Head of caudate nucleus (tissue), 42 donors: ENCODE measurements around the gene AUNIP.

Experiments
- DNase-seq, 42 donors: peaks; one replicate each; pipeline versions ENCODE4 v3.0.0 to v3.0.0-alpha.2; 2020 to 2021; ENCODE audit warnings: mixed read lengths in 7 of 42
- intact Hi-C: fragments of 100-400 bp; cut with DNase I; formaldehyde crosslinking; loops from one replicate; pipeline ENCODE4 v1.15.0; 2022

The AUNIP gene

GRCh38 chr1:25858906-25859789, at the start of gene AUNIP:
AUNIP (minus strand) TSS chr1:25859457; CDS start chr1:25859357, 100 bp downstream.
- intact Hi-C loops, result no loop called here
- peak; percentile 44 to 92 (median 83) for DNase-seq

DNA sequence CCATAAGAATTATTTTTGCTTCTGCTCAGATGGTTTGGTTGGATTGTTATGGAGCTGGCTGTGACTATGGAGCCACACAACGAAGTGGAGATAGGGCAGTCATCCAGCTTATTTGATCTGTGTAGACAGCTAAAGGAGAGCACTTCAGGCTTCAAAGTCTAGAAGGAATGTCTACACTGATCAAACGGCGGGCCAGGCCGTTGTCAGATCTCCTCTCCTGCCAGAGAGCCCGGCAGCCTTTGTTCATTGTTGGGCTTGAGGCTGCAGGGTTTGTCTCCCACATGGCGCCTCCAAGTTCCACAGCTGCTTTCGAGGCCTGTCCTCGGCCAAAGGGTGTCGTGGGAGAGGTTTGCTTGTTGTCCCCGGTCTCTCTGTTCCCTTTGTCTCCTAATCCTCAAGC, 49.8 kb upstream of the AUNIP start:
- DNase-seq, result peak in 40 of 42 donors; percentile 30 to 84 (median 62)
- intact Hi-C loops, result no loop called here

DNA sequence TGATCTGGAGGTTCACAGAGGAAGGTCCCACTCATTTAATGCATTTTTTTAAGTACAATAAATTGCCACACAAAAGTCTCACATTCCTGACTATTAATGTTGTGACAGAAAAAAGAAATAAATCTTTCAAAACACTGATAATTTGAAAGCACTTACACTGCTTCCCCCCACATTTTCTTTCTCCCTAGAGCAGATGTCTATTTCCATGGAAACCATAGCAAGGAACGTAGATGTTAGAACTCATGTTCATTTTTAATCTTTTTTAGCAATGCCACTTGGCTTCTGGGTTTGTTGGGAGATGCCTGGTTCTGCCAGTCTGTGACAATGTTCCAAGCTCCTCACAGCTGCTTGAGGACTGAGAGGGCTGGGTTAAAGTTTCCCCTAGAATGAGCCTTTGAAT, 48.9 kb upstream of the AUNIP start:
- intact Hi-C loops, result no loop called here
- peak in 2 of 42 donors; percentile 3 to 30 for DNase-seq

DNA sequence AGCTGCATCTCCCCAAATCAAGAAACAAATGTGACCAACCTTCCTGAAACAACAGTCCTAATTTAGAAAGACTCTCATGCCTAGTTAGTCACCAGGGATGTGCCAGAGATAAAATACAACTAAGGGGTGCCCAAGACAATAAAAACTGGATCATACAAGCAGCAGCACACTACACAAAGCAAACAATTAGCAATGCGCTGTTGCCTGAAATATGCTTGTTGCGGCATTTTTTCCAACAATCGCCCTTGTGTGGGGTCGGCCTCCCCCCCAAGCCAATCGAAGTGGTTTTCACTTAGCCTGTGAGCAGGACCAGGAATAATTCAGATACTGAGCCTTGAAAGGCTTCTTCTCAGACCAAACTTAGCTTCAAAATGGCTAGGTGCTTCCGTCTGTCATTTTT, 48.3 kb upstream of the AUNIP start:
- peak in 1 of 42 donors; percentile 5 for DNase-seq
- intact Hi-C loops, result no loop called here

DNA sequence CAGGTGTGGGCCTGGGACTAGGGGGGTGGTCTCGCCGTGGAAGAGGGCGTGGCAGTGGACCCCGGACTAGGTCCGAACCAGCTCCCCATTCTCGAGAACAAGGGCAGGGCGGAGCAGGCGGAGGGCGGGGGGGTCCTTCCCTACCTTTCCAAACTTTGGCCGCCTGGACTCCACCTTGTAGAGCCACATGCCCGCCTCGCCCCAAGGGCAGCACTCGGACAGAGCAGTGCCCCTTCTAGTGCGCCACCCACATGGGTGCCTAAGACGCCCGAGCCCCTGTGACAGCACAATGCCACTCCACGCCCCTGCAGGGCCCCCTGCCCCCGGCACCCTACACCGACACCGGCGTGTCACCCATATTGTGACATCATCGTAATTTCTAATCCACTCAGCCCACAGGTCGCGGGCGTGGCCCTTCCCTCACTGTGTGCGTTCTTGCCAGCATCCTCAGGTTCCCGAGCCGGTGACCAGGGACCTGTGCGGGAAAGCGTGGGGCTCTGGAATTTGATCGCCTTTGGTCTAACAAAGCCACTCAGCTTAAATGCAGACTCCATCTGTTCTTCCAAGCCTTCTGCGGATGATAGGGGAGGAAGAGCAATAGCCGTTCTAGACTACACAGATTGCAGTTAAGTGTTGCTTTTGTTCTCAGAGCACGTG, 47.5 kb upstream of the AUNIP start:
- intact Hi-C loops, result no loop called here
- peak in 33 of 42 donors; percentile 19 to 63 (median 40) for DNase-seq

GRCh38 chr1:25905680-25906643, 46.7 kb upstream of the AUNIP start, which contains the start of gene STMN1:
STMN1 (minus strand) TSS chr1:25906419; CDS start chr1:25904676, 1,743 bp downstream.
- DNase-seq, result peak; percentile 89 to 98 (median 94)
- intact Hi-C loops, result no loop called here

- peak; percentile 93 to 99 (median 97) for DNase-seq
- intact Hi-C loops, result no loop called here
These were observed 45.9 kb upstream of the AUNIP start for GRCh38 chr1:25904943-25905679.

DNA sequence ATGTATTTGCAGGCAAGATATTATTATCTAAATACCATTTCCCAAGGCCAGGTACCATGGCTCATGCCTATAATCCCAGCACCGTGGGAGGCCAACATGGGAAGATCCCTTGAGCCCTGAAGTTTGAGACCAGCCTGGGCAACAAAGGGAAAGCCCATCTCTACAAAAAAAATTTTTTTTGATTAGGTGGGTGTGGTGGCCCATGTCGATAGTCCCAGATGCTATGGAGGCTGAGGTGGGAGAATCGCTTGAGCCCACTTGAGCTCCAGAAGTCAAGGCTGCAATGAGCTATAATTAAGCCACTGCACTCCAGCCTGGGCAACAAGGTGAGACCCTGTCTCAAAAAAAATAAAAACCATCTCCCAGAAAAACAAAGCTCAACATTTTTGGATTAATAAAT, 44.7 kb upstream of the AUNIP start:
- intact Hi-C loops, result no loop called here
- DNase-seq, result peak in 1 of 42 donors; percentile 10

DNA sequence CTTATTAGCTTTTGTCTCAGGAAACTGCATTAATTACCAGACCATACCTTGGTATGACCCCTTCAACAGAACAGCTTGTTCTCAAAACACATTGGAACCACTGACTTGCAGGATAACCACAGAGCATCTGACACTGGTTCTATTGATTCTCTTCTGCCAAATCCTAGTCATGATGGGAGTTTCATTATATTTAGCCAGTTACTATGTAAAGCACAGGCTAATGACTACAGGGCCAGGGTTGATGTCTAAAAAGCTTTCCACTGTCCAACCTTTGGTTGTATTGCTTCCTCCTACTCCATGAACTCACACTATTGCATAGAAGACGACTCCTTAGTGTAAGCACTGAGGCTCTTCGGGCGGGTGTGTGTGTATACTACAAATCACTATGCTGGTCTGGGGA, 43.2 kb upstream of the AUNIP start:
- peak in 1 of 42 donors; percentile 20 for DNase-seq
- intact Hi-C loops, result no loop called here

DNA sequence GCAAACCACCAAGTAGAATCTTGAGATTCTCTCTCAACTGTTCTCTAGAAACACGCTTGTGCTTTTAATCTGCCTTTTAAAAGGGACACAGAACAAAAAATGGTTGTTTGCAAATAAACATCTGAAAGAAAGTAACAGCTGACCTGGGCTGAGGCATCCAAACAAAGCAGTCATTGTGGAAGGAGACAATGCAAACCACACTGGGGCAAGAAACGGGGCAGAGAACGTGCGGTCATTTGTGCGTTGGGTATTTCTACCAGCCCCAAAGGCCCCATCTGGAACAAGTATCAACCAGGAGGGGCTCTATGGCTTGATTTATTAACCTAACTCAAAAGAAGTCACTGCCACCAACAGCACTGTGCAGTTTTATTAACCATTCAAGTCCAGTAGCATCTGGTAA, 41.0 kb upstream of the AUNIP start:
- intact Hi-C loops, result no loop called here

GRCh38 chr1:25899792-25900191, 40.5 kb upstream of the AUNIP start:
- DNase-seq, result peak in 7 of 42 donors; percentile 12 to 65 (median 39)
- intact Hi-C loops, result no loop called here

More for the DNA sequence above, 41.0 kb upstream of the AUNIP start:
- peak in 41 of 42 donors; percentile 32 to 90 (median 73) for DNase-seq

GRCh38 chr1:25898223-25899015, 39.2 kb upstream of the AUNIP start:
- DNase-seq, result peak in 1 of 42 donors; percentile 19
- intact Hi-C loops, result no loop called here

DNA sequence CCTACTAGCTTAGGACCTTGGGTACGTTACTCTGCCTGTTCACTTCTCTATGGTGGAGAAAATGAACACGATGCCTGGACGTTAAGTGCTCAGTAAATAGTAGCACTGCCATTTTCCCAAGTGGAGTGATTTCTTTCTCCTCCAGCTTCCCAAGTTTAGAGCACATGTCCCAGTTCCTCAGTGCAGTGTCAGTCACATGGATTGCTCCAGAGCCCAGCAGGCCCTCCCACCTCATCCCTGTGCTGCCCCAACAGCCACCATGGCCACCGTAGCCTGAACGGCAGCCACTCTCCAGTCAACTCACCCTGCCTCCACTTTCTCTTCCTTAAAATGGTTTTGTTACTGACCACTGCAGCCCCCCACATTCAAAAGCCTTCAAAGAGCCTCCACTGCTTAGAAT, 38.5 kb upstream of the AUNIP start:
- intact Hi-C loops, result no loop called here
- peak in 1 of 42 donors; percentile 16 for DNase-seq

DNA sequence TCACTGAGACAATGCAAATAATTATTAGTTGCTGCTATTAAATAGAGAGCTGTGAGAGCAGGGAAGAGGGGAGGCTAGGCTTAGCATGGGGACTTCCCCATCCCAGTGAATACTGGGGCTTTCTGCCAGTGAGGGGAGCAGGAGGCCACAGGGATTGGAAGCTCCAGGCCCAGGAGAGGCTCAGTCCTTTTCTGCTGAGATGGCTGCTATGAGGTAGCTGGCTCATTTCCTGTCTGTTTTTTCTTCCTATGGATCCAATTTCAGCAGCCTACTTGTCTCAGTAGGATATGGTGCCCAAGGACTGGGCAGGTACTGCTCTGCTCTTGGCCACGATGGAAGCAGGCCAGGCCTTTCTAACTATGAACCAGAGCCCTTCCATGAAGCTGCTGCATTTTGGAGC, 37.0 kb upstream of the AUNIP start:
- DNase-seq, result peak in 1 of 42 donors; percentile 19
- intact Hi-C loops, result no loop called here

GRCh38 chr1:25895365-25895990, 36.2 kb upstream of the AUNIP start:
- peak; percentile 88 to 97 (median 93) for DNase-seq
- intact Hi-C loops, result loop anchor here (1.0 kb wide), 1 partner anchor 103 kb away; the partner anchor contains the start of gene PAFAH2

DNA sequence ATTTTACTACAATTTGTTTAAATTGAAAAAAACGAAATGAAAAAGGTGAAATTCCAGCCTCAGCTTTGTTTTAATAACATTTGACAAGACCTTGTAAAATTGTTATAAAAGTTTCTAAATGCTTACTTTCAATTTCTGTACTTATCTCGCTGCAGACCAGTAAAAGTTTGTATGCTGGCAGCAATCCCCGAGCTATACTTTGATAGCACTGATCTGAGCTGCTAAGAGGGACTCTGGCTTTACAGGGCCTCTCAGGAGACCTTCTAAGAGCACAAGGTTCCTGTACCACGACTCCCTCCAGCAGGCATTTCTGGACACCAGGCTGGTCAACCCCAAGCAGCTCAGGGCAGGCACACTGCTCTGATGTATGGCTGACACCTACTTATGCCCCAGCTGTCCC, 33.9 kb upstream of the AUNIP start:
- no peak for DNase-seq
- intact Hi-C loops, result no loop called here

GRCh38 chr1:25891606-25892005, 32.3 kb upstream of the AUNIP start:
- DNase-seq, result peak in 1 of 42 donors; percentile 28

More at GRCh38 chr1:25891606-25892005, 32.3 kb upstream of the AUNIP start:
- intact Hi-C loops, result no loop called here
